Measurements from ENCODE around the gene KRTAP5-7. TPM values are rescaled to one million over a fixed set of nuclear protein-coding genes. Genes with fewer than 3 reads are reported as not detected.

KRTAP5-7 gene
- total RNA-seq, 2 donors from 2014 or later, result not detected

DNA sequence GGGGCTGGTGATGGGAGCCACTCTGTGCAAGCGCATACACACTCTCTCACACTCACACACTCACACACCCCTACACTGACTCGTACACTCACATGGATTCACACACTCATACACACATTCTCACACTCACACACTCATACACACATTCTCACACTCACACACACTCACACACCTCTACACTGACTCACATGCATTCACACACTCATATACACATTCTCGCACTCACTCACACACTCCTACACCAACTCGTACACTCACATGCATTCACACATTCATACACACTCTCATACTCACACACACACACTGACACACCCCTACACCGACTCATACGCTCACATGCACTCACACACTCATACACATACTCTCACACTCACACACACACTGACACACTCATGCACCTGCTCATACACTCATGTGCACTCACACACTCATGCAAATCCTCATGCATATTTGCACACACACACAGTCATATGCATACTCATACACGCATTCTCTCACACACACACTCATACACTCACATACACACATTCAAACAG lies 50.5 kb downstream of the KRTAP5-7 start:
- TF ChIP-seq, protein P1, sequence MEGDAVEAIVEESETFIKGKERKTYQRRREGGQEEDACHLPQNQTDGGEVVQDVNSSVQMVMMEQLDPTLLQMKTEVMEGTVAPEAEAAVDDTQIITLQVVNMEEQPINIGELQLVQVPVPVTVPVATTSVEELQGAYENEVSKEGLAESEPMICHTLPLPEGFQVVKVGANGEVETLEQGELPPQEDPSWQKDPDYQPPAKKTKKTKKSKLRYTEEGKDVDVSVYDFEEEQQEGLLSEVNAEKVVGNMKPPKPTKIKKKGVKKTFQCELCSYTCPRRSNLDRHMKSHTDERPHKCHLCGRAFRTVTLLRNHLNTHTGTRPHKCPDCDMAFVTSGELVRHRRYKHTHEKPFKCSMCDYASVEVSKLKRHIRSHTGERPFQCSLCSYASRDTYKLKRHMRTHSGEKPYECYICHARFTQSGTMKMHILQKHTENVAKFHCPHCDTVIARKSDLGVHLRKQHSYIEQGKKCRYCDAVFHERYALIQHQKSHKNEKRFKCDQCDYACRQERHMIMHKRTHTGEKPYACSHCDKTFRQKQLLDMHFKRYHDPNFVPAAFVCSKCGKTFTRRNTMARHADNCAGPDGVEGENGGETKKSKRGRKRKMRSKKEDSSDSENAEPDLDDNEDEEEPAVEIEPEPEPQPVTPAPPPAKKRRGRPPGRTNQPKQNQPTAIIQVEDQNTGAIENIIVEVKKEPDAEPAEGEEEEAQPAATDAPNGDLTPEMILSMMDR (IDR thresholded peaks at IDR 0.05), result no peak
- DNase-seq (ENCODE audit: low spot score), result no peak
- Histone ChIP-seq H3K4me1 (peaks cover 0 to 7% of the 10 kb centered on the region in 2 donors), H3K9me3 (no peaks in the 10 kb centered on the region), H3K27me3 (no peaks in the 10 kb centered on the region), H3K27ac (no peak overlapping the region), H3K36me3 (no peaks in the 10 kb centered on the region), H3K4me3 (no peak overlapping the region)

Other genes with a start within 250 kb of the KRTAP5-7 start
- 10 to 100 TPM; 26.8 to 37.6 TPM for gene DHCR7, start 78.9 kb upstream of the KRTAP5-7 start, total RNA-seq
- gene NADSYN1, start 74.1 kb upstream of the KRTAP5-7 start, total RNA-seq, result 10 to 100 TPM; 18.0 to 18.8 TPM
- not detected for gene KRTAP5-8, start 10.8 kb downstream of the KRTAP5-7 start, total RNA-seq
- gene KRTAP5-9, start 21.2 kb downstream of the KRTAP5-7 start, total RNA-seq, result not detected
- gene KRTAP5-10, start 38.3 kb downstream of the KRTAP5-7 start, total RNA-seq, result not detected
- not detected for gene KRTAP5-11, start 55.6 kb downstream of the KRTAP5-7 start, total RNA-seq